Liver (tissue), 9 donors: ENCODE results near the gene RAB27B. TPM values are rescaled to one million over a fixed set of nuclear protein-coding genes. Genes with fewer than 3 reads are reported as not detected.

ENCODE experiments used
- DNase-seq: peaks from one replicate; pipeline ENCODE4 v3.0.0-alpha.2; 2017; ENCODE audit warnings: low spot score
- H3K27ac ChIP-seq, 2 donors: one replicate each; pipeline ENCODE4 v1.7.0; 2013; ENCODE audit warnings: inconsistent platforms in 2 of 2, low read length in 2 of 2, control low read depth in 1 of 2, low read depth in 1 of 2, mild to moderate bottlenecking in 1 of 2
- H3K27me3 ChIP-seq, 4 donors: one replicate each; pipeline versions ENCODE4 v1.6.1 to v1.7.0; 2013; ENCODE audit warnings: low read length in 3 of 4, inconsistent platforms in 1 of 4, mild to moderate bottlenecking in 1 of 4, moderate library complexity in 1 of 4; ENCODE audit not compliant: control insufficient read depth in 4 of 4, insufficient read depth in 4 of 4
- H3K36me3 ChIP-seq, 4 donors: one replicate each; pipeline versions ENCODE4 v1.6.1 to v1.7.0; 2013; ENCODE audit warnings: low read length in 3 of 4, mild to moderate bottlenecking in 3 of 4, low read depth in 1 of 4, moderate library complexity in 1 of 4; ENCODE audit not compliant: control insufficient read depth in 4 of 4, insufficient read depth in 3 of 4
- H3K4me1 ChIP-seq, 4 donors: one replicate each; pipeline versions ENCODE4 v1.6.1 to v1.7.0; 2013; ENCODE audit warnings: low read length in 3 of 4, mild to moderate bottlenecking in 3 of 4, moderate library complexity in 1 of 4; ENCODE audit not compliant: control insufficient read depth in 4 of 4, insufficient read depth in 4 of 4
- H3K4me3 ChIP-seq, 3 donors: one replicate each; pipeline versions ENCODE4 v1.6.1 to v1.7.0; 2013; ENCODE audit warnings: low read length in 3 of 3, control low read depth in 1 of 3, low read depth in 1 of 3, mild to moderate bottlenecking in 1 of 3
- H3K9ac ChIP-seq, 2 donors: one replicate each; pipeline ENCODE4 v1.7.0; 2013; ENCODE audit warnings: low read length in 2 of 2, mild to moderate bottlenecking in 2 of 2, moderate library complexity in 2 of 2, control low read depth in 1 of 2, low read depth in 1 of 2
- H3K9me3 ChIP-seq, 4 donors: one replicate each; pipeline versions ENCODE4 v1.6.1 to v1.7.0; 2013; ENCODE audit warnings: low read length in 3 of 4; ENCODE audit not compliant: control insufficient read depth in 4 of 4
- ATF3 ChIP-seq: IDR thresholded peaks from 2 replicates; pipeline ENCODE4 v1.6.1; 2016; ENCODE audit warnings: antibody characterized with exemption
- EGR1 ChIP-seq, 2 donors: IDR thresholded peaks; 2 replicates each; pipeline ENCODE4 v1.6.1; 2016 to 2018; ENCODE audit warnings: antibody characterized with exemption in 2 of 2, low read depth in 2 of 2
- FOXA1 ChIP-seq: IDR thresholded peaks from 2 replicates; pipeline ENCODE4 v1.6.1; 2016; ENCODE audit warnings: antibody characterized with exemption
- FOXA2 ChIP-seq: IDR thresholded peaks from 2 replicates; pipeline ENCODE4 v1.6.1; 2016; ENCODE audit warnings: antibody characterized with exemption
- GABPA ChIP-seq, 2 donors: IDR thresholded peaks in 1 of 2; conservative IDR thresholded peaks in 1 of 2; 2 replicates each; pipeline ENCODE4 v1.6.1; 2016; ENCODE audit warnings: antibody characterized with exemption in 2 of 2, mild to moderate bottlenecking in 1 of 2, moderate library complexity in 1 of 2
- HNF4G ChIP-seq: IDR thresholded peaks from 2 replicates; pipeline ENCODE4 v1.6.1; 2016; ENCODE audit warnings: antibody characterized with exemption
- JUND ChIP-seq, 2 donors: IDR thresholded peaks; 2 replicates each; pipeline ENCODE4 v1.6.1; 2016; ENCODE audit warnings: antibody characterized with exemption in 2 of 2
- MAX ChIP-seq: IDR thresholded peaks from 2 replicates; pipeline ENCODE4 v1.6.1; 2016; ENCODE audit warnings: antibody characterized with exemption
- NR2F2 ChIP-seq: IDR thresholded peaks from 2 replicates; pipeline ENCODE4 v1.6.1; 2016; ENCODE audit warnings: antibody characterized with exemption
- RAD21 ChIP-seq, 2 donors: IDR thresholded peaks; 2 replicates each; pipeline ENCODE4 v1.6.1; 2016; ENCODE audit warnings: antibody characterized with exemption in 2 of 2, mild to moderate bottlenecking in 2 of 2
- REST ChIP-seq: IDR thresholded peaks from 2 replicates; pipeline ENCODE4 v1.6.1; 2016; ENCODE audit warnings: antibody characterized with exemption, mild to moderate bottlenecking
- RXRA ChIP-seq, 2 donors: IDR thresholded peaks; 2 replicates each; pipeline ENCODE4 v1.6.1; 2017 to 2018; ENCODE audit warnings: antibody characterized with exemption in 2 of 2, mild to moderate bottlenecking in 1 of 2
- SP1 ChIP-seq: IDR thresholded peaks from 2 replicates; pipeline ENCODE4 v1.6.1; 2018; ENCODE audit warnings: antibody characterized with exemption, mild to moderate bottlenecking
- YY1 ChIP-seq: IDR thresholded peaks from 2 replicates; pipeline ENCODE4 v1.6.1; 2016; ENCODE audit warnings: antibody characterized with exemption, mild to moderate bottlenecking
- WGBS: extraction: QIAGEN DNeasy Blood & Tissue Kit; methylation state at CpG from one replicate; pipeline ENCODE4 v1.1.7; 2013; 5-methylcytosine and 5-hydroxymethylcytosine counted together
- polyA plus RNA-seq, 2 donors: library from polyadenylated mRNA; stranded (reverse) in 1 of 2; unstranded in 1 of 2; fragments of 200-250 nt in 1 of 2; fragments of >200 nt in 1 of 2; fragmentation: Nextera tagmentation in 1 of 2; extraction: Ambion mirVana in 1 of 2; gene quantifications; one replicate each; pipeline versions ENCODE4 v1.2.1 to v1.2.3, GENCODE V29; 2013 to 2015
- total RNA-seq, 2 donors: library from RNA; depleted of rRNA; stranded (reverse); fragments of >200 nt; gene quantifications; one replicate each; pipeline ENCODE4 v1.2.3, GENCODE V29; 2014
- TF ChIP-seq, protein P1 (sequence below): fragments of 150-350 bp; IDR thresholded peaks from 2 replicates; pipeline ENCODE4 v1.5.1; 2017; ENCODE audit warnings: improper control_type of control experiment, low read depth, low read length; ENCODE audit not compliant: missing input control
- TF ChIP-seq, protein P2 (sequence below): IDR thresholded peaks from 2 replicates; pipeline ENCODE4 v1.6.1; 2016; ENCODE audit warnings: antibody characterized with exemption
- donor health status: healthy.
- donor health status: healthy.
- donor health status: healthy.
- donor health status: healthy.
- donor health status: healthy.

RAB27B gene
- total and polyA plus RNA-seq, 4 donors = 0.13 to 4.5 (median 0.24) TPM

GRCh38 chr18:54919412-54919811 lies 91.1 kb downstream of the RAB27B start:
- Histone ChIP-seq H3K36me3 (peaks cover 0 to 2% (median 0%) of the 10 kb centered on the region in 4 donors), H3K27ac (no peak overlapping the region), H3K4me1 (no peaks in the 10 kb centered on the region), H3K9ac (no peak overlapping the region), H3K9me3 (no peaks in the 10 kb centered on the region), H3K4me3 (no peak overlapping the region), H3K27me3 (no peaks in the 10 kb centered on the region)
- 95% methylated on average over 6 of the region's 6 CpGs for WGBS
- no peak for DNase-seq
- TF ChIP-seq FOXA1 (no peak), NR2F2 (no peak), ATF3 (no peak), FOXA2 (no peak), GABPA (IDR thresholded peaks at IDR 0.05 in 1 of 2, conservative IDR thresholded peaks at IDR 0.05 in 1 of 2) (no peak), SP1 (no peak), RAD21 (IDR thresholded peaks at IDR 0.05) (no peak), YY1 (no peak), REST (no peak), JUND (IDR thresholded peaks at IDR 0.05) (no peak), HNF4G (no peak), MAX (no peak), RXRA (IDR thresholded peaks at IDR 0.05) (no peak)
- TF ChIP-seq, protein P1, sequence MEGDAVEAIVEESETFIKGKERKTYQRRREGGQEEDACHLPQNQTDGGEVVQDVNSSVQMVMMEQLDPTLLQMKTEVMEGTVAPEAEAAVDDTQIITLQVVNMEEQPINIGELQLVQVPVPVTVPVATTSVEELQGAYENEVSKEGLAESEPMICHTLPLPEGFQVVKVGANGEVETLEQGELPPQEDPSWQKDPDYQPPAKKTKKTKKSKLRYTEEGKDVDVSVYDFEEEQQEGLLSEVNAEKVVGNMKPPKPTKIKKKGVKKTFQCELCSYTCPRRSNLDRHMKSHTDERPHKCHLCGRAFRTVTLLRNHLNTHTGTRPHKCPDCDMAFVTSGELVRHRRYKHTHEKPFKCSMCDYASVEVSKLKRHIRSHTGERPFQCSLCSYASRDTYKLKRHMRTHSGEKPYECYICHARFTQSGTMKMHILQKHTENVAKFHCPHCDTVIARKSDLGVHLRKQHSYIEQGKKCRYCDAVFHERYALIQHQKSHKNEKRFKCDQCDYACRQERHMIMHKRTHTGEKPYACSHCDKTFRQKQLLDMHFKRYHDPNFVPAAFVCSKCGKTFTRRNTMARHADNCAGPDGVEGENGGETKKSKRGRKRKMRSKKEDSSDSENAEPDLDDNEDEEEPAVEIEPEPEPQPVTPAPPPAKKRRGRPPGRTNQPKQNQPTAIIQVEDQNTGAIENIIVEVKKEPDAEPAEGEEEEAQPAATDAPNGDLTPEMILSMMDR = no peak
- TF ChIP-seq, protein P2, sequence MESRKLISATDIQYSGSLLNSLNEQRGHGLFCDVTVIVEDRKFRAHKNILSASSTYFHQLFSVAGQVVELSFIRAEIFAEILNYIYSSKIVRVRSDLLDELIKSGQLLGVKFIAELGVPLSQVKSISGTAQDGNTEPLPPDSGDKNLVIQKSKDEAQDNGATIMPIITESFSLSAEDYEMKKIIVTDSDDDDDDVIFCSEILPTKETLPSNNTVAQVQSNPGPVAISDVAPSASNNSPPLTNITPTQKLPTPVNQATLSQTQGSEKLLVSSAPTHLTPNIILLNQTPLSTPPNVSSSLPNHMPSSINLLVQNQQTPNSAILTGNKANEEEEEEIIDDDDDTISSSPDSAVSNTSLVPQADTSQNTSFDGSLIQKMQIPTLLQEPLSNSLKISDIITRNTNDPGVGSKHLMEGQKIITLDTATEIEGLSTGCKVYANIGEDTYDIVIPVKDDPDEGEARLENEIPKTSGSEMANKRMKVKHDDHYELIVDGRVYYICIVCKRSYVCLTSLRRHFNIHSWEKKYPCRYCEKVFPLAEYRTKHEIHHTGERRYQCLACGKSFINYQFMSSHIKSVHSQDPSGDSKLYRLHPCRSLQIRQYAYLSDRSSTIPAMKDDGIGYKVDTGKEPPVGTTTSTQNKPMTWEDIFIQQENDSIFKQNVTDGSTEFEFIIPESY = no peak

DNA sequence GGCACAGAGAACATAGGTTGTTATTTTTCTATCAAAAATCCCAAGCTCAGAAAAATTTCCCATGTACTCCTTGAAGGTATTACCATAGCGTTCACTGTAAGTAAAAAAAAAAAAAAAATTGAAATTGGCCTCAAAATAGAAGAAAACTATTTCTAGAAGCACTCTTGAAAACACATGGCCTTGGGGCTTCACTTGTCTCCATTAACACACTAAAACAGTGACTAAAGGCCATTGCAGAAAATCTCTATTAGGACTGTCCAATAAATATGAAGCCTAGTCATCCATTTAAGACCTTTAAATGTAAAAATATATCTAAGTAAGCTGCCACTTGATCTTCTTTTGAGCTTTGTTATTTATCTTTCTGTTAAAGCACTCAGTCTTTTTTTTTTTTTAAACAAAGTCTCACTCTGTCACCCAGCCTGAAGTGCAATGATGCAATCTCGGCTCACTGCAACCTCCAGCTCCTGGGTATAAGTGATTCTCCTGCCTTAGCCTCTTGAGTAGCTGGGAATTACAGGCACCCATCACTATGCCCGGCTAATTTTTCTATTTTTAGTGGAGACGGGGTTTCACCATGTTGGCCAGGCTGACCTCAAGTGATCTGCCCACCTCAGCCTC lies 95.2 kb downstream of the RAB27B start:
- no peak overlapping the region for H3K27ac ChIP-seq
- TF ChIP-seq EGR1 (IDR thresholded peaks at IDR 0.05; ENCODE audit: low read depth in 2 of 2) = no peak
- TF ChIP-seq RAD21 (IDR thresholded peaks at IDR 0.05) = no peak
- TF ChIP-seq ATF3 = no peak
- TF ChIP-seq JUND (IDR thresholded peaks at IDR 0.05) = no peak
- no peak for TF ChIP-seq MAX
- TF ChIP-seq GABPA (IDR thresholded peaks at IDR 0.05 in 1 of 2, conservative IDR thresholded peaks at IDR 0.05 in 1 of 2) = no peak
- peaks cover 1 to 4% (median 3%) of the 10 kb centered on the region in 4 donors for H3K36me3 ChIP-seq
- no peaks in the 10 kb centered on the region for H3K4me1 ChIP-seq
- H3K4me3 ChIP-seq = no peak overlapping the region
- H3K9ac ChIP-seq = no peak overlapping the region
- 88% methylated on average over 4 of the region's 4 CpGs for WGBS
- DNase-seq = no peak
- H3K9me3 ChIP-seq = no peaks in the 10 kb centered on the region
- H3K27me3 ChIP-seq = no peaks in the 10 kb centered on the region
